GM18520 (cell line): ENCODE results near the gene UVRAG.

Experiments
- ATAC-seq: cut with Tn5 transposase; IDR thresholded peaks from one replicate; pipeline ENCODE4 v1.9.1; 2021; ENCODE audit not compliant: unreplicated experiment

UVRAG gene

GRCh38 chr11:75996523-75997442 is 181.8 kb downstream of the UVRAG start:
- no peak for ATAC-seq

- ATAC-seq, result no peak
Measured at GRCh38 chr11:76004400-76004799, 189.4 kb downstream of the UVRAG start.

DNA sequence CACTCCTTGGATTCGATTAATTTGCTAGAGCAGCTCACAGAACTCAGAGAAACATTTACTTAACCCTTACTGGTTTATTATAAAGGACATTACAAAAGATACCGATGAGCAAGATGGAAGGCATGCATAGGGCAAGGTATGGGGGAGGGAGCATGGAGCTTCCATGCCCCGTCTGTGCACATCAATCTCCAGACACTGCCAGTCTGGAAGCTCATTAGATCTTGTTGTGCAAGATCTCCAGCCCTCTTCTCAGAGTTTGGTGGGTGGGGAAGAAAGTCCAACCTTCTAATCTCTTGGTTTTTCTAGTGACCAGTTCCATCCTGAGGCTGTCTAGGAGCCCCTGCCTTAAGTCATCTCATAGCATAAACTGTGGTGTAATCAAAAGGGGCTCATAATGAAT is 190.7 kb downstream of the UVRAG start:
- ATAC-seq, result no peak

DNA sequence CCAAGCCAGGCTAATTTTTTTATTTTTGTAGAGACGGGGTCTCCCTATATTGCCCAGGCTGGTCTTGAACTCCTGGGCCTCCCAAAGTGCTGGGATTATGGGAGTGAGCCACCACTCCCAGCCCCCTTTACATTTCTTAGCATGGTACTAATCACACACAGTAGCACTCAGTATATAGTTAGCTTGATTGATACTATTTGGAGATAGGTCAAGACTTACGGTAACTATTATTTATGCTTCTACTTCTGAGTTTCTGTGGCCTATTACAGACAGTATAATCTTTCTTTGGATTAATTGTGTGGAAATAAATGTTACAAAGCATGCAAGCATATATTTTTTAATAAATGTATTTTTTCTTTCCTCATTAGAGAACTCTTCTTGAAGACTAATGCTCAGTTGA is 192.2 kb downstream of the UVRAG start:
- no peak for ATAC-seq

- no peak for ATAC-seq
Measured at GRCh38 chr11:76008474-76008873, 193.5 kb downstream of the UVRAG start.

GRCh38 chr11:76010051-76010450 is 195.0 kb downstream of the UVRAG start:
- ATAC-seq, result no peak

DNA sequence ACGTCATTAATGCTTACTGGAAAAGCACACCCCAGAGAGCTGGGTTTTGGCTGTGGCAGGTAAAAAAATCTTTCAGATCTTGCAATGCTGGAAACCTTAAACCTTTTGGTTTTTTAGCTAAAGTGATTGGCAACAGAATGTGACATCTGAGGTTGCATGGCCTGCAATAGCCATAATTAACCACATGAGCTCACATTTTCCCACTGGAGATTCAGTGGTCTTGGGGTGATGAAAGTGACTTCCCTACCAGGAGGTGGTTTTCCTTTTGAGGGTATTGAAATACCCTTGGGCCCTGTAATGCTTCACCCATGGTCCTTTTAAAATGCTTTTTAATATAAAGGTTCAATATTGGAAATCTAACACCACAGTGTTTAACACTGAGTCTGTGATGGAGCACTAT is 198.5 kb downstream of the UVRAG start:
- no peak for ATAC-seq

GRCh38 chr11:76023236-76024068 is 208.4 kb downstream of the UVRAG start:
- no peak for ATAC-seq

- no peak for ATAC-seq
Measured at GRCh38 chr11:76025068-76025467, 210.1 kb downstream of the UVRAG start.

DNA sequence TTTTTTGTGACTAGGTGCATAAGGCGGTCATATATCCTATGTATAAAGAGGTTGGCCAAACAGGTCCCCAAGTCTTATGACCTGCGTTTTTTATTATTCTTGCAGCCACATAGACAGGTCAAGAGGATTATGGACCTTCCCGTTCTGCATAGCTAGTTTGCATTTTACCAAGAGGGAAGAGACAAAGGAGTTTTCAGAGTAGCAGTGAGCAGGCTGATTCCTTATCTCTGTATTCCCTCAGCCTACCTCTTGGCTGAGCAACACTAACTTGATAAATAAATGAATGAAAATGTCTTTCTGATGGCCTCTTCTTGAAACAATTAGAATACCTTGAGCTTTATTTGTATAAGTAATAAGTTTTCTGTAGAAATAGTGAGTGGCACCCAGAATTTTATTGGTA is 210.8 kb downstream of the UVRAG start:
- ATAC-seq, result no peak

DNA sequence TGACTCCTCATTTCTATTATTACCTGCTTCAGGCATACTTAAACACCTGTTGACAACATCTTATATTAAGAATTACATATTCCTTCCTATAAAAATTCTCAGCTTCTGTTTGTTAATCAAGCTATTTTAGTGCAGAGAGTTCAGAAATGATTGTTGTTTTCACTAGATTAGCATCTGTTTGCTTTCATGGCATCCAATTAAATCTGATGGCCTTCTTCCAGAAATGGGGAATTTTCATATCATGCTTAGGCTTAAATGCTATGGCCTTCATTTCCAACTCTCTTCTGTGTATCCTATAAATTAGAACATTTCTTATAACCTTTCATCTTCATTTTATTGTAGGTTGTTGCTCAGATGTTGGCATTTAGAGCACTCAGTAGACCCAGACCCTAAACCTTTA is 211.3 kb downstream of the UVRAG start:
- no peak for ATAC-seq

- no peak for ATAC-seq
Measured at GRCh38 chr11:76026862-76027261, 211.9 kb downstream of the UVRAG start.

- no peak for ATAC-seq
Measured at GRCh38 chr11:76030286-76030685, 215.3 kb downstream of the UVRAG start.

DNA sequence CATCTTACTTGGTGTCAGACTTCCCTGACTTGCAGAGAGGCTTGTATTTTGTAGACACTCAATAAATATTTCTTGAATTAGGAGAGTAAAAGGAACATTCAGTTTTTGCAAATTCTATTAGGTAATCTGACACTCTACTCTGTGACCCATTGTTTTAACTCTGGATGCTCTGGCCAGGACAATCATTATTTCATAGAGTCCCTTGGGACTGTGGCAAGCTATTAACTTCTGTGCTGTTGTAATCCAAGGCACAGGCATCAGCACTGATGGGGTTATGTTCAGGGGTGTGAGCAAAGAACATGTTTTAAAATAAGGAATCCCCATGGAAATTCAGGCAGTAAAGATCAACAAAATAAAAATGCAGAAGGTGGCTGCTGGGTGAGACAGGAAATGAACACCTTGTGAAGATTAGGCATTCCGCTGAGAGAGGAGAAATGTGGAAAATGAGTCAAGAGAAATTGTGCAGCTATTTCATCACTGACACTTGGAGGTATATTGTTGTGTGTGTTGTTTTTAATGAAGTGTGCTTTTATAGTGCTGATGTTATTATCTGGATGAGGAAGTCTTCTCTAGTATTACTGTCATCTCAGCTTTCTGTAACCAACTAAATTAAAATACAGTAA is 216.1 kb downstream of the UVRAG start:
- no peak for ATAC-seq

- no peak for ATAC-seq
Measured at GRCh38 chr11:76033699-76034098, 218.7 kb downstream of the UVRAG start.

DNA sequence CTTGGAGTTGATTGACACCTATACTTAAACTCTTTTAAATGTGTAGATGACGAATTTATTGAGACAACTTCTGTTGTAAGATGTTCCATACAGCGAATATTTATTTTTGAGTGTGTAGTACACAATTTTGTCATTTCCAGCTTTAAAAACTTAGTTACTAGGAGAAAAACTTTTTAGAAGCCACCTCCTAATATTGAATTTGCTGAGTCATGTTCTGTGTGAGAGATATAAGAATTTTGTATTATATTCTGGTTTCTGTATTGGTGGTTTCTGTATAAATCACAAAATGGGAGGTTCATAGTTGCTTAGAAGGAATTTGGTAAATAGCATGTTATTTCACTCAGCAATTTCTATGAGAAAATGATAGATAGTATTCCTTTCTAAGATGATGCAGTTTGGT is 220.0 kb downstream of the UVRAG start:
- no peak for ATAC-seq

DNA sequence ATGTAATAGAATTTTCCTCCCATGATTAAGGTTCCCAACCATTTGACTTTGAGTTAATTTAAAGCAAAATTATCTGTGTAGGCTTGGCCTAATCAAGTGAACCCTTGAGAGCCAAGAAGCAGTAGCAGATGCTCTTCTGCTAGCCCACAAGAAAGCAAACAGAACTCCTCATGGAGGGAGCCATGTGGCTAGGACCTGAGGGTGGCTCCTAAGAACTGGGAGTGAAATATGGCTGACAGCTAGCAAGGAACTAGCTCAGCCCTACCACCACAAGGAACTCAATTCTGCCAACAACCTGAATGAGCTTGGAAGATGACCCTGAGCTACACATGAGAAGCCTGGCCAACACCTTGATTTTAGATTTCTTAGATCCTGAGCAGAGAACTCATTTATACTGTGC is 223.6 kb downstream of the UVRAG start:
- no peak for ATAC-seq

DNA sequence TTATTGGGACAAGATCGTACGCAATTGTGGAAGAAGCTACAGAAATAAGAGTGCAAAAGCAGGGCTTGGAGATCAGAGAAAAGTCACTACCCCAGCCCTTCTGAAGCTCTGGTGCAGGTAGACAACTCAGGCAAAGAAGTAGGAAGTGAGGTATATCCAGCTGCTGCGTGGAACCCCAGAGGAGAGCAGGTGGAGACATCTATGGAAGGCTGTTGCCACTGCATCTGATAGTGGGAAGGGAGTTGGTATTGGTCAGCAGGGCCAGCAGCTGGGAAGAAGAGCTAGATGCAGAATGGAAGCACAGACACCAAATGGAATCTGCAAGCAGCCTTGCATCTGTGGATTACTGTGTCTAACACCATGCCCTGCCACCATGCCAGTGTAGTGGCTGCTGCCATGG is 226.2 kb downstream of the UVRAG start:
- ATAC-seq, result no peak

- ATAC-seq, result no peak
Measured at GRCh38 chr11:76044750-76045320, 229.8 kb downstream of the UVRAG start.

- no peak for ATAC-seq
Measured at GRCh38 chr11:76047231-76047630, 232.2 kb downstream of the UVRAG start.

- ATAC-seq, result no peak
Measured at GRCh38 chr11:76047766-76048165, 232.8 kb downstream of the UVRAG start.
